ENCODE data around the gene PRKCZ. TPM values are rescaled to one million over a fixed set of nuclear protein-coding genes. Genes with fewer than 3 reads are reported as not detected.

Gene PRKCZ
- total and polyA plus RNA-seq, 9 of the 15 experiments (the other 6 are each of a cell fraction or from before 2014, with no cell fraction given): 0.07 to 3.1 (median 1.3) TPM

DNA sequence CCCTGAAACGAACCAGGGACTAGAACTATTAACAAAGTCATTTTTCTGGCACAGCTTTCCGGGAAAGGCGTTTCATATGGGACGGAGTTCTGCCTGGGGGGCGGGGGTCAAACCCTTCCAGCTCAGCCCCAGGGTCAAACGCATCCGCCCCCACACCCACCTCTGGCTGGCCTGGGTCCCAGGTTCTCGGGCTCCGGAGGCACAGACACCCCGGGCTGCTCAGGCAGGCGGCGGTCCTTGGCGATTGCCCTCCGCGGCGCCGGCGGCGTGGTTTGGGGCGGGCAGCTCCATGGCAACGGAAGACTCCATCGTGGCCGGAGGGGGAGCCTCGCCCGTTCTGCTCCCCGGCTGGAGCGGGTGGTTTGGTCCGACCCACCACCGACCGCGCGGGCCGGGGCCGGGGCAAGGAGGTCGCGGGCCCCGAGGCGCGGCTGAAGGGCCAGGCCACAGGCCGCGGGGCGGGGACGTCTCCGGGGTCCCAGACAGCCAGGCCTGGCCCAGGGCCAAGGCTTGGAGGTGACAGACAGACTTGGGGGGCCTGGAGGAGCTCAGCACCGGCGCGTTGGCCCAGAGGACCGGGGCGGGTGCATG is 46.6 kb upstream of the PRKCZ start, which contains the start of gene CFAP74 (continued):
- TF ChIP-seq, protein P1, sequence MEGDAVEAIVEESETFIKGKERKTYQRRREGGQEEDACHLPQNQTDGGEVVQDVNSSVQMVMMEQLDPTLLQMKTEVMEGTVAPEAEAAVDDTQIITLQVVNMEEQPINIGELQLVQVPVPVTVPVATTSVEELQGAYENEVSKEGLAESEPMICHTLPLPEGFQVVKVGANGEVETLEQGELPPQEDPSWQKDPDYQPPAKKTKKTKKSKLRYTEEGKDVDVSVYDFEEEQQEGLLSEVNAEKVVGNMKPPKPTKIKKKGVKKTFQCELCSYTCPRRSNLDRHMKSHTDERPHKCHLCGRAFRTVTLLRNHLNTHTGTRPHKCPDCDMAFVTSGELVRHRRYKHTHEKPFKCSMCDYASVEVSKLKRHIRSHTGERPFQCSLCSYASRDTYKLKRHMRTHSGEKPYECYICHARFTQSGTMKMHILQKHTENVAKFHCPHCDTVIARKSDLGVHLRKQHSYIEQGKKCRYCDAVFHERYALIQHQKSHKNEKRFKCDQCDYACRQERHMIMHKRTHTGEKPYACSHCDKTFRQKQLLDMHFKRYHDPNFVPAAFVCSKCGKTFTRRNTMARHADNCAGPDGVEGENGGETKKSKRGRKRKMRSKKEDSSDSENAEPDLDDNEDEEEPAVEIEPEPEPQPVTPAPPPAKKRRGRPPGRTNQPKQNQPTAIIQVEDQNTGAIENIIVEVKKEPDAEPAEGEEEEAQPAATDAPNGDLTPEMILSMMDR (IDR thresholded peaks at IDR 0.05 in 2 of 3, conservative IDR thresholded peaks at IDR 0.05 in 1 of 3; ENCODE audit: insufficient read depth in 2 of 3, low read depth in 1 of 3, low read length in 3 of 3): no peak
- TF ChIP-seq SREBF1 (IDR thresholded peaks at IDR 0.05; ENCODE audit: borderline replicate concordance, low read depth, low read length): peak; percentile 90; the same call in 1 of the 2 replicates
- no peak for TF ChIP-seq ZNF589 (CRISPR knock-in tag; IDR thresholded peaks at IDR 0.05; ENCODE audit: low read depth)
- no peak for TF ChIP-seq RUNX1 (IDR thresholded peaks at IDR 0.05; ENCODE audit: low read depth)
- TF ChIP-seq RBM14 (IDR thresholded peaks at IDR 0.05; ENCODE audit: borderline replicate concordance, insufficient read depth, low read depth, low read length): 0 out of 2 replicates have a peak, but pooled peaks have one; percentile 81
- peak; percentile 84 for TF ChIP-seq NFIC (IDR thresholded peaks at IDR 0.05)
- no peak for TF ChIP-seq SRSF7 (optimal IDR thresholded peaks at IDR 0.05; ENCODE audit: low read depth, low read length)
- no peak for TF ChIP-seq ZBED1 (IDR thresholded peaks at IDR 0.05)
- peak in 1 of 2 experiments; percentile 96; a peak in 2 of 4 replicates for TF ChIP-seq FOXK2 (conservative IDR thresholded peaks at IDR 0.05 in 1 of 2, IDR thresholded peaks at IDR 0.05 in 1 of 2; ENCODE audit: low read depth in 2 of 2)
- no peak for TF ChIP-seq PHB2 (IDR thresholded peaks at IDR 0.05; ENCODE audit: low read depth)
- TF ChIP-seq TCFL5 (CRISPR knock-in tag; conservative IDR thresholded peaks at IDR 0.05): no peak
- TF ChIP-seq BRF1 (IDR thresholded peaks at IDR 0.05; ENCODE audit: borderline replicate concordance, extremely low read depth, insufficient read length): no peak
- no peak for TF ChIP-seq ZNF445 (CRISPR knock-in tag; IDR thresholded peaks at IDR 0.05; ENCODE audit: low read depth)
- TF ChIP-seq JUND (IDR thresholded peaks at IDR 0.05; ENCODE audit: borderline replicate concordance, low read depth, low read length): peak; percentile 99
- no peak for TF ChIP-seq JUND (tag; IDR thresholded peaks at IDR 0.05; ENCODE audit: borderline replicate concordance, low read depth, low read length)
- peak in 1 of 2 experiments; percentile 19; a peak in 1 of 4 replicates for TF ChIP-seq CSDE1 (IDR thresholded peaks at IDR 0.05)
- TF ChIP-seq ZZZ3 (IDR thresholded peaks at IDR 0.05): no peak
- TF ChIP-seq, protein P2, sequence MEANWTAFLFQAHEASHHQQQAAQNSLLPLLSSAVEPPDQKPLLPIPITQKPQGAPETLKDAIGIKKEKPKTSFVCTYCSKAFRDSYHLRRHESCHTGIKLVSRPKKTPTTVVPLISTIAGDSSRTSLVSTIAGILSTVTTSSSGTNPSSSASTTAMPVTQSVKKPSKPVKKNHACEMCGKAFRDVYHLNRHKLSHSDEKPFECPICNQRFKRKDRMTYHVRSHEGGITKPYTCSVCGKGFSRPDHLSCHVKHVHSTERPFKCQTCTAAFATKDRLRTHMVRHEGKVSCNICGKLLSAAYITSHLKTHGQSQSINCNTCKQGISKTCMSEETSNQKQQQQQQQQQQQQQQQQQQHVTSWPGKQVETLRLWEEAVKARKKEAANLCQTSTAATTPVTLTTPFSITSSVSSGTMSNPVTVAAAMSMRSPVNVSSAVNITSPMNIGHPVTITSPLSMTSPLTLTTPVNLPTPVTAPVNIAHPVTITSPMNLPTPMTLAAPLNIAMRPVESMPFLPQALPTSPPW (CRISPR knock-in tag; IDR thresholded peaks at IDR 0.05): peak; percentile 39; the same call in 1 of the 2 replicates
- no peak for TF ChIP-seq HMG20B (CRISPR knock-in tag; IDR thresholded peaks at IDR 0.05)
- TF ChIP-seq, protein P3, sequence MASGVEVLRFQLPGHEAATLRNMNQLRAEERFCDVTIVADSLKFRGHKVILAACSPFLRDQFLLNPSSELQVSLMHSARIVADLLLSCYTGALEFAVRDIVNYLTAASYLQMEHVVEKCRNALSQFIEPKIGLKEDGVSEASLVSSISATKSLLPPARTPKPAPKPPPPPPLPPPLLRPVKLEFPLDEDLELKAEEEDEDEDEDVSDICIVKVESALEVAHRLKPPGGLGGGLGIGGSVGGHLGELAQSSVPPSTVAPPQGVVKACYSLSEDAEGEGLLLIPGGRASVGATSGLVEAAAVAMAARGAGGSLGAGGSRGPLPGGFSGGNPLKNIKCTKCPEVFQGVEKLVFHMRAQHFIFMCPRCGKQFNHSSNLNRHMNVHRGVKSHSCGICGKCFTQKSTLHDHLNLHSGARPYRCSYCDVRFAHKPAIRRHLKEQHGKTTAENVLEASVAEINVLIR (CRISPR knock-in tag; IDR thresholded peaks at IDR 0.05): no peak
- no peak for TF ChIP-seq MED1 (CRISPR knock-in tag; IDR thresholded peaks at IDR 0.05; ENCODE audit: borderline replicate concordance)
- TF ChIP-seq MAZ (CRISPR knock-in tag; conservative IDR thresholded peaks at IDR 0.05 in 1 of 2, IDR thresholded peaks at IDR 0.05 in 1 of 2): peak; percentile 26 to 46; a peak in 2 of 4 replicates
- no peak for TF ChIP-seq NFE2 (IDR thresholded peaks at IDR 0.05; ENCODE audit: low read depth)
- TF ChIP-seq ZNF121 (CRISPR knock-in tag; conservative IDR thresholded peaks at IDR 0.05): no peak
- no peak for TF ChIP-seq SRSF1 (IDR thresholded peaks at IDR 0.05; ENCODE audit: low read depth, low read length)
- TF ChIP-seq KLF6 (CRISPR knock-in tag; IDR thresholded peaks at IDR 0.05; ENCODE audit: borderline replicate concordance): no peak
